Stimulated activated naive CD8-positive, alpha-beta T cell treated with anti-CD3 and anti-CD28 coated beads, Interleukin-15, Interleukin-2, amounts not matched to agents 100 ng/mL and 50 ng/mL, for 24 hours (primary cell): ENCODE data around the gene ARHGAP26.
A peak's percentile ranks its signal among the peaks of the same experiment; 100 is the strongest.

ENCODE experiments used
- H3K27ac Mint-ChIP-seq: one replicate; pipeline ENCODE4 v1.8.0; 2021; ENCODE audit warnings: mild to moderate bottlenecking, mixed read lengths
- H3K27me3 Mint-ChIP-seq: one replicate; pipeline ENCODE4 v1.8.0; 2021; ENCODE audit warnings: mixed read lengths
- H3K36me3 Mint-ChIP-seq: one replicate; pipeline ENCODE4 v1.8.0; 2021; ENCODE audit warnings: low read depth, mixed read lengths
- H3K4me1 Mint-ChIP-seq: one replicate; pipeline ENCODE4 v1.8.0; 2021; ENCODE audit warnings: low read depth, mixed read lengths
- H3K4me3 Mint-ChIP-seq: one replicate; pipeline ENCODE4 v1.8.0; 2021; ENCODE audit warnings: mild to moderate bottlenecking, mixed read lengths
- H3K9me3 Mint-ChIP-seq: one replicate; pipeline ENCODE4 v1.8.0; 2021; ENCODE audit warnings: mixed read lengths

The ARHGAP26 gene

DNA sequence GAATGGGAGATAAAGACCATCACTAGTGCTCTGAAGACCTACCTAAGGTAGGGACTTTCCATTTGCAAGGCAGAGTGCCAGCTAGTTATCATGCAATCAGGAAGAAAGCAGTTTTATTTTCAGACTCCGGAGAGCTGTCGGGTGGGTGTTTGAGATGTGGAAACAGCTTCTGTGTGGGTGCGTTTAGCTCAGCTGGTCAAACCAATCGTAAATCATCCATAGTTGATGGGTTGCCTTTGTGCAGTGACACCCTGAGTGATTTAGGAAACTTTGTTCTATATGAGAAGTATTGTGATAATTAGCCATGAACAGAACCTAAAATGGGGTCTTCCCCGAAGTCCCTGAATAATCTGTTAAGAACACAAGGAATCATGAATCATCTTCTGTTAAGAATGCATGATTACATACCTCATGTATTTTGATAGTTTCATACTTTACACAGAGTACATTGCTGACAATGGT, 284.3 kb downstream of the ARHGAP26 start:
- Mint-ChIP-seq H3K9me3 (no peaks in the 10 kb centered on the region), H3K4me3 (peak overlapping the region; percentile 47), H3K36me3 (peaks cover 49% of the 10 kb centered on the region), H3K27me3 (no peaks in the 10 kb centered on the region), H3K27ac (peak overlapping the region; percentile 91), H3K4me1 (peaks cover 90% of the 10 kb centered on the region)

DNA sequence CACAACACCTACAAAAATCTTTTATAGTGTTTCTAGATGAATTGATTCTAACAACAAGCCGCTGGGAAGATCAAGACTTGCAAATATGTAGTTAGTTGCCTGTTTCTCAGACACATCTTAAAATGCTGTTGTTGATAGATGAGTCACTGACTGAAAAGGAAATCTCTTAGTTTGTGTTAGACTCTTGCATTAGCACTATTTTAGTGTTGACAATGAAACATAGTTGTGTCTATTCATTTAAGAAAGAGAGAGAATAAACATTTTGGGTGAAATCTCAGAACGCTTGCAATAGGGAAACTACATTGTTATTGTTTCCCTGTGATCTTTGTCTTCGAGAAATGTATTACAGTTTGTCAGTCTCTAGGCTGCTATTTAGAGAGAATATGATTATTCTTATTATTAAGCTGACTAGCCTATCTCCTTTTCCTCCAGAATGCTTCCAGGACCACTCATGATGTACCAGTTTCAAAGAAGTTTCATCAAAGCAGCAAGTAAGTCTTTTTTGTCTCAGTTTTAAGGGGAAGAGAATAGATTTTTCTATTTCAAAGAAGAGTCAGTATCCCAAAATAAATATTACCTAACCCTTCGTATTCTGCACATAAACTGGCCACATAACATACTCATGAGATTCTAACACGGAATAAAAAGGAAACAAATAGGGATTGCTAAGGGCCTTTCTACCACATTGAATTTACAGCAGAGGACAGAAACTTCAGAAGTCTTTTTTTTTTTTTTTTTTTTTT, 285.6 kb downstream of the ARHGAP26 start:
- peaks cover 81% of the 10 kb centered on the region for H3K4me1 Mint-ChIP-seq
- H3K9me3 Mint-ChIP-seq: no peaks in the 10 kb centered on the region
- peak overlapping the region; percentile 91 for H3K27ac Mint-ChIP-seq
- peaks cover 56% of the 10 kb centered on the region for H3K36me3 Mint-ChIP-seq
- H3K4me3 Mint-ChIP-seq: peak overlapping the region; percentile 47
- no peaks in the 10 kb centered on the region for H3K27me3 Mint-ChIP-seq

DNA sequence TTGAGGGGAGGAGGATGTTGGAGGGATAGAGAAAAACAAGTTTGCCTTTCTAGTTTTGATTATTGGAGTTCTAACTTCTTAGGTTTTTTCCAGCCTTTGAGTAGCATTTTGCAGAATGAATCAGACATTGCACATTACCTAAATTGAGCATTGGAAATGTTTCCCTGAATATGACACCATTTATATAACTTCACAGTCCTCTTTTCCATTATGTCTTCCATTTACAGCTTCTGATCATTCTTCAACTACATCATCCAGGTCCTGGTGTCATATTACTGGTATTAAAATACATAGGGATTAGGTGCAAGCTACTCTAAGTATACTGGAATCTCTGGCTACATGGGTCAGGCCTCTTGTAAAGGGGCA, 286.1 kb downstream of the ARHGAP26 start:
- Mint-ChIP-seq H3K27ac (peak overlapping the region; percentile 91), H3K36me3 (peaks cover 58% of the 10 kb centered on the region), H3K9me3 (no peaks in the 10 kb centered on the region), H3K27me3 (no peaks in the 10 kb centered on the region), H3K4me3 (no peak overlapping the region), H3K4me1 (peaks cover 78% of the 10 kb centered on the region)

DNA sequence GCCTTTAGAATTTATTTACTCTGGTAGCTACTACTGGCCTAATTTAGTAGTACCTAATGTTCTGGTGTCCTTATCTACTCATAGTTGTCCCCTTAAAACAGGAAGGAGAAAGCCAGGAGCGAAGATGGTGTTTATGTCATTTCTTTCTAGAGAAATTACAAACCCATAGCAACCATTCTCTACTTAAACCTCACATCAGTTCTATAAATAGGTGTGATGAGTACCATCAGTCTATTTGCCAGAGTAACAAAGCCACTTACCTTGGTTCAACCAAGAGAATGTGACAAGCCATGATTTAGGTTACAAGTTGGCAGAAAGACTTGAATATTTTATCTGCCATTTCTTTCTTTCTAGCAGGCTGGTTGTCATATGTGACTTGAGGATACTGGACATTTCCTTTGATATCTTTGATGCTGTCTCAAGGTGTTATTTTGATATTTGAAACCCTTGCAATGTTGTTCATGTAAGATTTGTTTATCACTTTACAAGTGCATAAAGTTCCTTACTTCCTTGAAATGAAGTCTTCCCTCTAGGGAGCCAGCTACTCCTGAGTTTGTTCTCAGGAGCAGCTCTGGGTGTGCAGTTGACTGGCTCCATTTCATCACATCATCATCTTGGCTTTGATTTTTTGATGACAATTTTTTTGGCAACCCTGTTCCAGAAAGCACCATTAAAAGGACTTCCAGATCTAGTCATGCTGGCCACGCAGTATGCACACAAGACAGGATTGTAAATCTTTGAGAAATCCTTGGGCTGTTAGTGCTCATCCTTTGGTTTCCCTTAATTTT, 286.8 kb downstream of the ARHGAP26 start:
- H3K9me3 Mint-ChIP-seq: no peaks in the 10 kb centered on the region
- peaks cover 71% of the 10 kb centered on the region for H3K4me1 Mint-ChIP-seq
- H3K4me3 Mint-ChIP-seq: no peak overlapping the region
- H3K36me3 Mint-ChIP-seq: peaks cover 55% of the 10 kb centered on the region
- H3K27me3 Mint-ChIP-seq: no peaks in the 10 kb centered on the region
- peak overlapping the region; percentile 91 for H3K27ac Mint-ChIP-seq

DNA sequence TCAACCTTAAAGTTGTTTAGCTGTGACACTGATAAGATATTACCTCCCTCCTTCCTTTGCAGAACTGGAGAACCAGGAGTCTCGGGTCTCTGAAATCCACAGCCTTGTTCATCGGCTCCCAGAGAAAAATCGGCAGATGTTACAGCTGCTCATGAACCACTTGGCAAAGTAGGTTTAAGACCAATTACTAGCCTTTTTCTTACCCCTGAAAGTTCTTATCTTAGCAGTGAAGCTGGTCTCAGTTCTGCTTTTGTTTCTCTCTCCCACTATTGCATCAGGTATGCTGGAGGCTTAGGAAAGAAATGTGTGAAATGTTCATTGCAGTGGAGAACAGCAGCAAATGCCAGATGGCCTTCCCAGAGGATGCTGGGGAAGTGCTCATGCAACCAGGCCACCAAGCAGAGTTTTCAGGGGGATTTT, 287.4 kb downstream of the ARHGAP26 start:
- Mint-ChIP-seq H3K4me3 (no peak overlapping the region), H3K9me3 (no peaks in the 10 kb centered on the region), H3K36me3 (peaks cover 61% of the 10 kb centered on the region), H3K4me1 (peaks cover 68% of the 10 kb centered on the region), H3K27me3 (no peaks in the 10 kb centered on the region), H3K27ac (peak overlapping the region; percentile 91)

DNA sequence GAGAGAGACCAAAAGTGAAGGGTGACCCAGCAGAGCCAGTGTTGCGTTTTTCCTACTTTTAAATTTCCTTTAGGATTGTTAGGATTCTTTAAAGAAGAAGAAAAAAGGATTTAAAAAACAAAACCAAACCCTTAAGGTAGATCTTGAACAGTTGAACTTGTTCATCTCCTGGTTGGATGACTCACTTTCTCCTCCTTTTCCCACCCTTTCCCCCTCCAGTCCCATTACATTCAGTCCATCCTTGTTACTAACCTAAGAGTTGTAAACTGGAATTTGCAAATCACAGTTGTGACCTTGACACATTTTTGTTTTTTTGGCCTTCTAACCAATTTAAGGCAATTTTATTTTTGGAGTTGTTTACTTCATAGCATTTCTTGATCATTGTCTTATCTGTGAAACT, 289.2 kb downstream of the ARHGAP26 start:
- peaks cover 58% of the 10 kb centered on the region for H3K4me1 Mint-ChIP-seq

DNA sequence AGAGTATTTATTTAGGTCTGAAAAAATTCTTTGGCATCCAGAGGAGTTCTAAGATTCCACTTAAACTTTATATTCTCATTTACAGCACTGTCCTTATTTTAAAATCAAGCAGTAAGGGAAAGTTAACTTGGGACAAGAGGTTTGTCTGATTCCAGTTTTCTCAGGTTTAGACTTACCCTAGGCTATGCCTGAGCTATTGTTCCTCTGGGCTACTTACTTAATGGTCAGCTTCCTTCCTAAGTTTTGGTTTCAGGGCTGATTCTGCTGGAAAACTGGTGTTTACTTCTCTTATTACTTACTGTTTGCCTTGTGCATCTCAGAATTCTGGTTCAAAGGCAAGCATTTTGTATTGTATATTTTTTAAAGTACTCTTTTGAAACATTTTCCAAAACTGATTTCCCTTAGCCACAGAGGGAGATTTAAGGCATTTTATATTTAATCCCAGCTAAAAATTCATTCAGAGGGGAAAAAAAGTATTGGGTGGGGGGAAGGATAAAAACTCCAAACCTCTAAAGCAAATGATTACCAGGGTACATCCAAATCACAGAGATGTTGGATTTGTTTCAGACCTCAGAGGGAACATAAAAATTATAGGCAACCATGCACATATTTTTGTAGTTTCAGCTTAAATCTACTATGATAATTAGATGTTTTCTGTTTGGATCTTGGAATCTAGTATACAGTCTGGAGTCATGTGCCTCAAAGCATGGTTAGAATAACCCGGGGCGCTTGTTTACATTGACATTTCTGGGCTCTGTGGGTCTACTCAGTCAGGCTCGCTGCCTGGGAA, 290.0 kb downstream of the ARHGAP26 start:
- Mint-ChIP-seq H3K27me3 (no peaks in the 10 kb centered on the region), H3K9me3 (no peaks in the 10 kb centered on the region), H3K27ac (peak overlapping the region; percentile 47), H3K4me1 (peaks cover 58% of the 10 kb centered on the region), H3K36me3 (peaks cover 84% of the 10 kb centered on the region), H3K4me3 (no peak overlapping the region)

More for the DNA sequence above, 289.2 kb downstream of the ARHGAP26 start:
- Mint-ChIP-seq H3K4me3 (no peak overlapping the region), H3K27me3 (no peaks in the 10 kb centered on the region), H3K9me3 (no peaks in the 10 kb centered on the region), H3K27ac (peak overlapping the region; percentile 34), H3K36me3 (peaks cover 76% of the 10 kb centered on the region)

DNA sequence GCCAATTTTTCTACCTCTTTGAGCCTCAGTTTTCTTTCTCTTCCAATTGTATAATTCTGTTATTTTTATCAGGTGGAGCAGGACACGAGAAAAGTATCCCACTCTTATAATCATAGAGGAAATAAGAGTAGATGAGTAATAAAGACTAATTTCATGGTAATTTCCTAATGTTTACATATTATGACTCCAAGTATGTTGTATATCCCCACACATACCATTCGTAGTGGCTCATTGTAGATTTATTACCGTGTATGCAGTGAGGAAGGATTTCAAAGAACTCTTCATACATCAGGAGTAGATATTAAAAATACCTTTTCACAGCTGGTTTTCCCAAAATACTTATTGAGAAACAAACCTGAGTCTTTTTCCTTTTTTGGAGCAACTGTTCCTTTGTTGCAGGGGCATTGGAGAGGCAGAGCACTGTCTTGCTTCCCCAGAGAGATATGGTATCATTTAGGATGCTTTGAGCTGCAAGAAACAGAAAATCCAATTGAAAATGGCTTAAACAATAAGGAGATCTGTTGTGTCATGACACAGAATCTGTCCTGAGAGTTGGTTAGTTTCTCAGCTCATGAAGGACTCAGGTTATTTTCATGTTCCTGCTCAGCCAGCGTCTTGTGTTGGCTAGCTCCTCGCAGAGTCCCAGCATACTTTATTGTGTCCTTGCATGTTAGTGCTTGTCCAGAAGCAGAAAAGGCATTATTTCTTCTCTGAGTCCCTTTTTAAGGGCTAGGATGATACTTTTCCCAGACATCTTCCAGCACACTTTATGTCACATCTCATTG, 291.2 kb downstream of the ARHGAP26 start:
- Mint-ChIP-seq H3K36me3 (peaks cover 86% of the 10 kb centered on the region), H3K4me1 (peaks cover 58% of the 10 kb centered on the region), H3K4me3 (no peak overlapping the region), H3K9me3 (no peaks in the 10 kb centered on the region), H3K27me3 (no peaks in the 10 kb centered on the region), H3K27ac (no peak overlapping the region)

DNA sequence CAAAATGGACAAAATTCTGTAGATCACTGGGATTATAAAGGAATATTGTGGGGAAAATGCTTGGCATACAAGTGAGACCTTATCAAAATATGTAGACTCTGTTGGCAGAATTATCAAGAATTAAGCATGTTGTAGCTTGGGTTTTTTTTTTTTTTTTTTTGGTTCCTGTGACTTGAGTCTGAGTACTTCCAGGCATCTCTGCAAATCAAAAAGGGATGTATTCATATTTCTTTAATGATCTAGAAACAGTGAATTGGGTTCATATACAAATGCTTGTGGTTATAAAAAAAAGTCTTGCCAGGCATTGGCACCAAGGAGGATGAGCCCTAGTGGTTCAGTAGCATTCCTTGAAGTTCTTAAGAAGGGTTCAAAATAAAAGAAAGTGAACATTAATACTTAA, 292.2 kb downstream of the ARHGAP26 start:
- Mint-ChIP-seq H3K4me3 (no peak overlapping the region), H3K27ac (no peak overlapping the region), H3K27me3 (no peaks in the 10 kb centered on the region), H3K36me3 (peaks cover 79% of the 10 kb centered on the region), H3K9me3 (no peaks in the 10 kb centered on the region), H3K4me1 (peaks cover 58% of the 10 kb centered on the region)

DNA sequence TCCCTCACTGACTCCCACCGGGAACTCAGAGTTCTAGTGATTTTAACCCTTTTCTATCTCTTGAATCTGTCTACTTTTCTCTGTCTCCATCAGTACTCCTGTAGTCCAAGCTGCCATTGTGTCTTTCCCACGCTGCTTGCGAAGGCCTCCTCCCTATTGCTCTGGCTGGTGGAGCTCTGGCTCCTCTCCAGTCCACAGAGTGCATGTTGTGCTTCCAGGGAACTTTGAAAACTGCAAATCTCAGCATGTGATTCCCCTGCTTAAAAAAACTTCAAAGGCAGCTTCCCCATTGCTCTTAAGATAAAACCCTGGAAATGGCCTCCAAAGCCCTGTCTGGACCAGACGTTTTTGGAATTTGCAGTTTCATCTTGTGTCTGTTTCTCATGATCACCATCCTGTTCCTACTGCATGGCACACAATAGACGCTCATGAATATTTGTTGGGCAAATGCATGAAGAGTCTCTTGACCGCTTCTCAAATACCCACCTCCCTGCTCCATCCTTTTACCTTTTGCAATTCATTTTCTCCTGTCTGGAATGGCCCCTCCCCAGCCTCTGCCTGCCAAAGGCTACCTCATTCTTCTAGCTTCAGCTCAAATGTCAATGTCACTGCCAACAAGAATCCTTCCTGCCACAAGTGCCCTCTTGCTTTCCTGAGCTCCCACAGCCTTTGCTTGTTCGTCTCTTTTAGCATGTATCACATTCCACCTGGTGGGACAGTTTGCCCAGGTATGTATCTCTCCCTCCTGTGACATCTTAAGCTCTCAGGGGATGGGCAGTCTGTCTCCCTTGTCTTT, 293.2 kb downstream of the ARHGAP26 start:
- no peak overlapping the region for H3K27ac Mint-ChIP-seq
- H3K36me3 Mint-ChIP-seq: peaks cover 76% of the 10 kb centered on the region
- peaks cover 58% of the 10 kb centered on the region for H3K4me1 Mint-ChIP-seq
- no peak overlapping the region for H3K4me3 Mint-ChIP-seq
- H3K27me3 Mint-ChIP-seq: no peaks in the 10 kb centered on the region
- peaks cover 2% of the 10 kb centered on the region for H3K9me3 Mint-ChIP-seq

DNA sequence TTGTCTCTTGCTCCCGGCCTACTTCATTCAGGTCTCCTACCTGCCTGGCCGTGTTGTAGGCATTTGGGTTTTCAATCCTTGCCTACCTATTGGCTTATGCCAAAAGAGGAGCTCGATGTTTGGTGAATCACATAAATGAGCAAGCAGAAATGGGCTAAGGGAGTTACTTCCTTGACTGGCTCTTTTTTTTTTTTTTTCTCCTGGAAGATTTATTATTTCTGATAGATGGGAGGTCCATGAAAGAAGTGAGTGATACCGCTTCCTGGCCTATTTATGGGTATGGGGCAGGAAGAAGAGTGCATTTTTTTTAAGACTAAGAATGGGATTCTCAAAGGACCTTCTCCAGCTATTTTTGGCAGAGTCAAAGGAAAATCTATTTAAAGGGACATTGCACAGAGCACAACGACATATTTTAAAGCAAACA, 294.1 kb downstream of the ARHGAP26 start:
- H3K9me3 Mint-ChIP-seq: peaks cover 5% of the 10 kb centered on the region
- no peak overlapping the region for H3K4me3 Mint-ChIP-seq
- H3K36me3 Mint-ChIP-seq: peaks cover 76% of the 10 kb centered on the region
- H3K27ac Mint-ChIP-seq: peak overlapping the region; percentile 41
- no peaks in the 10 kb centered on the region for H3K27me3 Mint-ChIP-seq
- H3K4me1 Mint-ChIP-seq: peaks cover 56% of the 10 kb centered on the region

DNA sequence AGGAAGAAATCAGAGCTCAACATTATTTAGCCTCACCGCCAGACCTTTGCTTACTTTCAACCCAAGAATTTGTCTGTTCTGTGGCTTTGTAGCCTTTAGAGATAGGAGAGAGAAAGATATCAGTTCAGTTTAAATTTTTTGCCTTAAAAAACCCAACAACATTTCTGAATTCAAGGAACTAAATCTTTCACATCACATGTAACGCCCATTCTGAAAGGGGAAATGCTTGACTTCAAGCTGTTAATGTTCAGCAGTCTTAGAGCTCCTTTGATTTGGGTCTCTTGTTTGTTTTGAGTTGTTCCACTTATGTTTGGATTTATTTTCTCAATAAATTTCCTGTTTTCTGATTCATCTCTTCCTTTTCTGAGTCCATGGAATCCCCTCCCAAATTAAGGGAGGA, 294.5 kb downstream of the ARHGAP26 start:
- peaks cover 52% of the 10 kb centered on the region for H3K4me1 Mint-ChIP-seq
- H3K27ac Mint-ChIP-seq: peak overlapping the region; percentile 87
- H3K4me3 Mint-ChIP-seq: no peak overlapping the region
- H3K27me3 Mint-ChIP-seq: no peaks in the 10 kb centered on the region
- H3K36me3 Mint-ChIP-seq: peaks cover 76% of the 10 kb centered on the region
- peaks cover 5% of the 10 kb centered on the region for H3K9me3 Mint-ChIP-seq

DNA sequence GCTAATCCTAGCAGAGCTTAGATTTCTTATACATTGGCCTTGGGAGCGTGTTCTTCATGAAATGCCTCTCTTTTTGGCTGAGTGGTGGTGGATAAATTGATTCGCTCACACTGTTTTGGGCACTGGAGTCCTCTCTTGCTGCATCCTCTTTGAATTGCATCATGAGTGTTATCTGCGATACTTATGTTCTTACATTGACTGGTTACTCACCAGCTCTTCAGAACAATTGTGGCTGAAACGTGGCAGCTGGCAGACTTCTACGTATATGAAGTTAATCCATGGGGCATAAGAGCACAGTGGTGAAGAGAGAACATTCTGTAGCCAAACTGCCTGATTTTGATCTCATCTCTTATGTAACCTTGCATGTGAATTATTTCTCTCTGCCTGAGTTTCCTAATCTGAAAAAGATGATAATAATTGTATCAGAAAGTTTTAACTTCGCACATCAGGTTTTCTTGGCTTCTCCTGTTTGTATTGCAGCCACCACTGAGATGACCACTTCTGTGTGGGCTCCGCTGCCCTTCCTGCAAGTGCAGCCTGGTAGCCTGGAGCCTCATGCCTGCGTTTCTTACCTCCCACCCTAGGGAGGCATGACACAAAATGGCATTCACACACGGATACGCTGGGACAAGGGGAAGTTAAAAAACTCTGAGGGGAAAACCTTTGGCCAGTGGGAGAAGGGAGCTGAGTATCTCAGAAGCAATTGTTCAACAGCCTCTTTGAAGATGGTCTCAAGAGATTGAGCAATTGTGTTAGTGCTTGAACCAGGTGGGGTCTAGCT, 295.2 kb downstream of the ARHGAP26 start:
- Mint-ChIP-seq H3K36me3 (peaks cover 80% of the 10 kb centered on the region), H3K27me3 (no peaks in the 10 kb centered on the region), H3K4me1 (peaks cover 51% of the 10 kb centered on the region), H3K9me3 (peaks cover 5% of the 10 kb centered on the region), H3K27ac (peak overlapping the region; percentile 87), H3K4me3 (no peak overlapping the region)
